Memory B cell (primary cell): ENCODE data around the gene ALG9.
"Not testable (repeated sequence)": the region's sequence is repeated elsewhere in the genome, so short reads cannot be mapped to it uniquely, and the experiment has no call there.

Source experiments
- ATAC-seq: fragments of 150-1000 bp; cut with Tn5 transposase; 2 replicates; pipeline ENCODE4 v1.10.0; 2021; ENCODE audit warnings: low read depth, mild to moderate bottlenecking, moderate library complexity
- DNase-seq, 2 donors: peaks; one replicate each; pipeline ENCODE4 v3.0.0; 2022; ENCODE audit warnings: low spot score in 2 of 2
- H3K27ac Mint-ChIP-seq: one replicate; pipeline ENCODE4 v1.8.0; 2022; ENCODE audit warnings: mild to moderate bottlenecking, moderate library complexity, mixed read lengths
- H3K27me3 Mint-ChIP-seq: one replicate; pipeline ENCODE4 v1.8.0; 2022; ENCODE audit warnings: mixed read lengths
- H3K36me3 Mint-ChIP-seq: one replicate; pipeline ENCODE4 v1.8.0; 2022; ENCODE audit warnings: mild to moderate bottlenecking, mixed read lengths
- H3K4me1 Mint-ChIP-seq: one replicate; pipeline ENCODE4 v1.8.0; 2022; ENCODE audit warnings: mixed read lengths
- H3K4me3 Mint-ChIP-seq: one replicate; pipeline ENCODE4 v1.8.0; 2022; ENCODE audit warnings: mild to moderate bottlenecking, moderate library complexity, mixed read lengths
- H3K9me3 Mint-ChIP-seq: one replicate; pipeline ENCODE4 v1.8.0; 2022; ENCODE audit warnings: mixed read lengths

The ALG9 gene

DNA sequence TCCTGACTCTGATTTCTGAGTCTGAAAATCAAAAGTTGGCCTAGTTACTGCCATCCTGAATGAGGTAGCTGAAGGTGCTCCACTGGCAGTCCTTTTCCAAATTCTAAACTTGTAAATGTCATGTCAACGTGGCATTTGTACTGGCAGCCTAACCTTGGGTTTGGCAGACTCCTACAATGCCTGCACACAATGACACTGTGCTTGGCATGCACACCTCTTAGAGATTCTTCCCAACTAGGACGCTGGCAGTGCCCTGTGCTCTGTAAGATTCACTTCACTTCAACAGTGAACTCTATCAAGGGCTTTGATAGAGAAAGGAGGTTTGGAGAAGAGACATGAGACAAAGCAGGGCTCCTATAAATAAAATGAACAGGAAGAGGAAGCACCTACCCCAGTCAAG lies 83.3 kb downstream of the ALG9 start:
- Mint-ChIP-seq H3K27me3 (no peaks in the 10 kb centered on the region), H3K9me3 (no peaks in the 10 kb centered on the region), H3K4me1 (no peaks in the 10 kb centered on the region), H3K36me3 (peaks cover 19% of the 10 kb centered on the region), H3K27ac (no peak overlapping the region), H3K4me3 (no peak overlapping the region)
- DNase-seq: no peak
- ATAC-seq: no peak

DNA sequence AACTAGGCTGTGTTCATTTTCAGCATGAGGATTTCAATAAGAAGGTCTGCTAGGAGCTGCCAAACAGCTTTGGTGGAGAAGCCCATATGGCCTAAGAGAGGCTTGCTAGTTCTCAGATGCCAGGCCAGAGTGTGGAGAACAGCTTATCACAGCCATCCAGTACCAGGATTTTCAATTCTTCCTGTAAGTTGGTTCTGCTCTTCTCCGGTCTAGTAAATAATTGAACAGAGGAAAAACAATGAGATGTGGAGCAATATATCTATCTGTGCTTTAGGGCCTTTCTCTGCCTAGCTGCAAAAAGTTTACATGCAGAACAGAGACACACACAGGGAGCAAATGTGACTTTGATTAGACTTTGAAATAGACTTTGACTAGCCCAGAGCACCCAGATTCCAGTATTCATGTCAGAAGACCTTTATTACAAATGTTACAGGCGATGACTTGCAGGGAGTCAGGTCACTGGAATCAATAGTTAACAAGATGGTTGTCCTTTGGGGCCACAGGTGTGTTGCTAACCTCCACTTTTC lies 85.4 kb downstream of the ALG9 start:
- Mint-ChIP-seq H3K4me3 (no peak overlapping the region), H3K36me3 (peaks cover 17% of the 10 kb centered on the region), H3K9me3 (no peaks in the 10 kb centered on the region), H3K27ac (peak overlapping the region; percentile 37), H3K4me1 (no peaks in the 10 kb centered on the region), H3K27me3 (no peaks in the 10 kb centered on the region)
- ATAC-seq (no peak), DNase-seq (no peak)

GRCh38 chr11:111785076-111785475 lies 86.3 kb downstream of the ALG9 start:
- Mint-ChIP-seq H3K27me3 (no peaks in the 10 kb centered on the region), H3K36me3 (peaks cover 15% of the 10 kb centered on the region), H3K4me3 (no peak overlapping the region), H3K9me3 (no peaks in the 10 kb centered on the region), H3K4me1 (no peaks in the 10 kb centered on the region), H3K27ac (no peak overlapping the region)
- DNase-seq (no peak), ATAC-seq (no peak)

GRCh38 chr11:111784311-111784710 lies 87.1 kb downstream of the ALG9 start:
- H3K36me3 Mint-ChIP-seq: peaks cover 15% of the 10 kb centered on the region
- H3K27ac Mint-ChIP-seq, DNase-seq, H3K4me3 Mint-ChIP-seq, H3K4me1 Mint-ChIP-seq, H3K9me3 Mint-ChIP-seq, H3K27me3 Mint-ChIP-seq, ATAC-seq: not testable (repeated sequence)

GRCh38 chr11:111782109-111782741 lies 89.2 kb downstream of the ALG9 start:
- Mint-ChIP-seq H3K4me3 (no peak overlapping the region), H3K9me3 (no peaks in the 10 kb centered on the region), H3K4me1 (peaks cover 2% of the 10 kb centered on the region), H3K36me3 (peaks cover 15% of the 10 kb centered on the region), H3K27me3 (no peaks in the 10 kb centered on the region), H3K27ac (no peak overlapping the region)
- ATAC-seq: no peak
- DNase-seq: no peak

DNA sequence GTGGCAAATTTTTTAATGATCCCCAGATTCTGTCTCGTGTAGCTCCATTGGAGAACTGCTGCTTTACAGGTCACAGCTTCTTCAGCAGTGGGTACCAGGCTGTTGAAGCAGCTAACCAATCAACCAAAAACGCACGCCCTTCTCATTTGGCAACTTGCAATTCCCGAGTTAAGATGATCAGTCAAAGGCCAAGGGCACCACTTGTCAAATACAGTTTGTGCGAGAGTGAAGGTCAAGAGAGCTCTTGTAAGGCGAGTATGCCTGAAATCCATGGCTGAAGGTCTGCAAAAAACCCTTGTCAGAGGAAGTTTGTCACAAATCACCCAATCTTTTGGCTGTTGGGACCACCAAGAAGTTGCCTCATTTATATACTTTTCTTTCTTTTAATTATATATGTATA lies 92.3 kb downstream of the ALG9 start:
- Mint-ChIP-seq H3K4me1 (peaks cover 19% of the 10 kb centered on the region), H3K27ac (no peak overlapping the region), H3K4me3 (no peak overlapping the region), H3K27me3 (no peaks in the 10 kb centered on the region), H3K9me3 (no peaks in the 10 kb centered on the region), H3K36me3 (peaks cover 2% of the 10 kb centered on the region)
- DNase-seq: no peak
- ATAC-seq: no peak

- Mint-ChIP-seq H3K4me1 (peaks cover 19% of the 10 kb centered on the region), H3K9me3 (no peaks in the 10 kb centered on the region), H3K36me3 (no peaks in the 10 kb centered on the region), H3K4me3 (no peak overlapping the region), H3K27ac (no peak overlapping the region), H3K27me3 (no peaks in the 10 kb centered on the region)
- DNase-seq (no peak), ATAC-seq (no peak)
These were observed 93.3 kb downstream of the ALG9 start for GRCh38 chr11:111778047-111778558.

DNA sequence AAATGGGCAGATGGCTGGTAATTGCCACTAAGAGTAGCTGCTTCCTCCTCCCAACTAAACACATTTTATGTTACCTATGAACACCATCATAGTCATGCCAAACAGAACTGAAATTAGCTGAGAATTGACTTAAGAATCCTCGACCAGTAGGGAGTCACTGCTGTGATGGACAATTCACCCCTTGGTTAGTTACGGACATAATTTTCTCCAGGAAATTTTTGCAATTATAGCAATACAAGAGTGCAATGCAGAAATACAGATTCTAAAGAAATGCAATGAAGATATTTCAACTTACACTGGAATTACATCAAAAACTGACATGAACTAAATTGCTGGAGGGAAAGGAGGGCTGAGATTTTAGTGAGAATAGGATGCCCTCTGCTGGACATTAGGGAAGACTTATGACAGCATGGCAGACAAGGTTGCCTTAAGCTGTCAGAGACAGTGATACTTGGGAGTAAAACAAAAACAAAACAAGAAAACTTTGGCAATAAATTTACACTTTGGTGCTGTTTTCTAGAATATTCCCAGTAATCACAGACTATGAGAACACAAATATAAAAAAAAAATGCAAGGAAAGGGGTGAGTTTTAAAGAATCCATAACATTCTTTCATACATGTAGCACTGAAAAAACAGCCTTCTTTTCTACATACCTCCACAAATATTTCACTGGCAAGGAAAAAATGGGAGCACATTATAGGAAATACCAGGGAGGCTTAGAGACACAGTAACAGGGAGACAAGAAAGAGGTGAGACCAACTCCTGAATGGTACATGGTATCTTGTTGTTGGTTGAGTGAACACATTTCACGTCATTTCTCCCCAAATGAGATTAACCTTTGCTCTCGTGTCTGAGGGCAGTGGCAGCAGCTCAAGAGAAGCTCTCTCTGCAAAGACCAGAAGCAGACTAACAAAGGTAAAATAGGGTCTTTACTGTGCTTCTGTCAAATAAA lies 94.0 kb downstream of the ALG9 start:
- Mint-ChIP-seq H3K4me3 (no peak overlapping the region), H3K27me3 (no peaks in the 10 kb centered on the region), H3K27ac (peak overlapping the region; percentile 95), H3K36me3 (no peaks in the 10 kb centered on the region), H3K4me1 (peaks cover 19% of the 10 kb centered on the region), H3K9me3 (no peaks in the 10 kb centered on the region)
- ATAC-seq (peak; percentile 69), DNase-seq (peak in 1 of 2 donors; percentile 51)

GRCh38 chr11:111776398-111777093 lies 94.8 kb downstream of the ALG9 start:
- Mint-ChIP-seq H3K4me3 (peak overlapping the region; percentile 75), H3K36me3 (no peaks in the 10 kb centered on the region), H3K4me1 (peaks cover 19% of the 10 kb centered on the region), H3K9me3 (no peaks in the 10 kb centered on the region), H3K27me3 (no peaks in the 10 kb centered on the region), H3K27ac (peak overlapping the region; percentile 95)
- DNase-seq: peak; percentile 18 to 39
- peak; percentile 96 for ATAC-seq

DNA sequence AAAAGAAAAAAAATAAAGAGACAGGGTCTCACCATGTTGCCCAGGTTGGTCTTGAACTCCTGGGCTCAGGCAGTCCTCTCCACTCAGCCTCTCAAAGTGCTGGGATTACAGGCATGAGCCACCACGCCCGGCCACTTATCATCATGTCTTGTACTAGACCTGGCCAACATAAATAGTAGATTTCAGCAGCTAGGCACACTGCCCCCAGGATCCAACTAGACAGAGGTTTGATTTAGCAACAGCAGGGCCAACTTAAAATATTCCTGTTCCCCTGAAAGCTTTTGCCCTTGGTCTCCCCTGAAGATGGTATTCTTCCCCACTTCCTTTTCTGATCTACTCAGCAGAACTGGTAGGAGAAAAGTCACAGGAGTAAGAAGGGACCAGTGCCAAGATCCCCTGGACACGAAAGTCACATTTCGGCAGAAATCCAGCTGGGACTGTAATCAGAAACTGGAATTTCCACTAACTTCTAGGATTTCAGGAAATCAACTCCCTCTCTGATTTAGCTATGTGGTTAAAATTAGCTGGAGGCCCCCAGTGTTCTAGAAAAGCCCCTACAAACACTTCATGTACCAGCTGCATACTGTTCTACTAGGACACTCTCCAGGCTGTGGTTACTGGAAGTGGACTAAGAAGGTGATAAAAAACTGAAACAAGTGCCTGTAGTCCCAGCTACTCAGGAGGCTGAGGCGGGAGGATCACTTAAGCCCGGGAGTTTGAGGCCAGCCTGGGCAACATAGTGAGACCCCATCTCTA lies 96.2 kb downstream of the ALG9 start:
- no peaks in the 10 kb centered on the region for H3K9me3 Mint-ChIP-seq
- no peak overlapping the region for H3K27ac Mint-ChIP-seq
- H3K36me3 Mint-ChIP-seq: no peaks in the 10 kb centered on the region

DNA sequence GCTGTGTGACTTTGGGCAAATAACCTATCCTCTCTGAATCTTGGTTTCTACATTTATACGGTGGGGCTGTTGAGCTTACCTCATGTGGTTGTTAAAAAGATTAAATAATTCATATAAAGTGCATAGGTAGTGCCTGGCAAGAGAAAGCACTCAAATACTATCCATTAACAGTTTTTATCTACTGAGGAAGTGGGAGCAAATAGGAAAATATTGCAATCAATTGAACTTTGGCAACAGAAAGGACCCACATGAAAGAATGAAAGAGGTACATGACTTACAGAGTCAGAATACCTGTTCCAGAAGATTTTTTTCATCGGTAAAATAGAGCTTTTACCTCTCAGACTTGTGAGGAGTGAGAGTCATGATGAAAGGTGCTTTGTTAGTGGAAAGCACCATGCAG lies 98.8 kb downstream of the ALG9 start:
- Mint-ChIP-seq H3K9me3 (no peaks in the 10 kb centered on the region), H3K27ac (no peak overlapping the region), H3K4me3 (no peak overlapping the region), H3K36me3 (no peaks in the 10 kb centered on the region), H3K27me3 (no peaks in the 10 kb centered on the region), H3K4me1 (peaks cover 19% of the 10 kb centered on the region)
- ATAC-seq: no peak
- DNase-seq: no peak

More for the DNA sequence above, 96.2 kb downstream of the ALG9 start:
- DNase-seq (no peak), ATAC-seq (no peak)
- Mint-ChIP-seq H3K27me3 (no peaks in the 10 kb centered on the region), H3K4me3 (no peak overlapping the region), H3K4me1 (peaks cover 19% of the 10 kb centered on the region)

GRCh38 chr11:111771205-111771604 lies 100.2 kb downstream of the ALG9 start:
- H3K27ac Mint-ChIP-seq, H3K27me3 Mint-ChIP-seq: not testable (repeated sequence)
- H3K4me1 Mint-ChIP-seq: peaks cover 14% of the 10 kb centered on the region

DNA sequence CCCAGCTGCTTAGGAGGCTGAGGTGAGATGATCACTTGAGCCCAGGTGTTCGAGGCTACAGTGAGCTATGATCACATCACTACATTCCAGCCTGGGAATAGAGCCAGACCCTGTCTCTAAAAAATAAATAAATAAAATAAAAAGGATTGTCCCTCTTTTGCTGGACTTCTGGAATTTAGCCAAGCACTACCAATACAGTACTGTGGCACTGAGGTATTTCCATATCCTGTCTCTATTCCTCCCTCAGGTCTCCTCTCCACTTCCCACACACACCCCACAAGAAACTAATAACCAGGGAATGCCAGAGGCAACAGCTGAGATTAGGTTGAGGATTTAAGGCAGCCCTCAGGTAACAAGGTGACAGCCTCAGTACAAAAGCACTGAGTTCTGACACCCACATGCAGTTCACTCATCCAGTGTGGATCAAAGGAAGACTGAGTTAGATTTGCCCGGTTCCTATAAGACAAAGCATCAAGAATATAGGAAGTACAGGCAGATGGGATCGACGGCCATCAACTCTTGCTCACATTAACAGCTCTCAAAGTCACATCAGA lies 100.7 kb downstream of the ALG9 start:
- H3K27ac Mint-ChIP-seq: no peak overlapping the region
- H3K27me3 Mint-ChIP-seq: no peaks in the 10 kb centered on the region
- H3K36me3 Mint-ChIP-seq: no peaks in the 10 kb centered on the region
- peaks cover 8% of the 10 kb centered on the region for H3K4me1 Mint-ChIP-seq
- DNase-seq: no peak
- ATAC-seq: no peak
- H3K4me3 Mint-ChIP-seq: no peak overlapping the region
- no peaks in the 10 kb centered on the region for H3K9me3 Mint-ChIP-seq

More at GRCh38 chr11:111771205-111771604, 100.2 kb downstream of the ALG9 start:
- not testable (repeated sequence) for DNase-seq, H3K4me3 Mint-ChIP-seq, ATAC-seq, H3K9me3 Mint-ChIP-seq, H3K36me3 Mint-ChIP-seq
